ENCODE results near the gene TEKT3.

DNA sequence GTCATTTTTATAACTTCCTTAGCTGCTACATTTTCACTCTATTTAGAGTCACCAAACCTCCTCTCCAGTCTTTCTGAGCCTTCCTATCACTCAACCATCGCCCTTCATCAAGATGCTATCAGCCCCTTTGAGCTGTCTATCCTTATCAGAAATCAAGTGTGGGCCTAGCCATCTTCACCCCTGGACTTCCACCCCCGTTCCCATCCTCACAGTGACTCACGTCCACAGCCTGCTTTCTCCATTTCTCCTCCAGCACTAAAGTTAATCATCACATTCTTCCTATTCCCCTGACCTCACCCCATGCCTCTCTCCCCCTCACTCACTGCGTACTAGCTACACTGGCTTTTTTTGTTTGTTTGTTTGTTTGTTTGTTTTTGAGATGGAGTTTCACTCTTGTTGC lies 2.4 kb upstream of the TEKT3 start:
- TF ChIP-seq, protein P1, sequence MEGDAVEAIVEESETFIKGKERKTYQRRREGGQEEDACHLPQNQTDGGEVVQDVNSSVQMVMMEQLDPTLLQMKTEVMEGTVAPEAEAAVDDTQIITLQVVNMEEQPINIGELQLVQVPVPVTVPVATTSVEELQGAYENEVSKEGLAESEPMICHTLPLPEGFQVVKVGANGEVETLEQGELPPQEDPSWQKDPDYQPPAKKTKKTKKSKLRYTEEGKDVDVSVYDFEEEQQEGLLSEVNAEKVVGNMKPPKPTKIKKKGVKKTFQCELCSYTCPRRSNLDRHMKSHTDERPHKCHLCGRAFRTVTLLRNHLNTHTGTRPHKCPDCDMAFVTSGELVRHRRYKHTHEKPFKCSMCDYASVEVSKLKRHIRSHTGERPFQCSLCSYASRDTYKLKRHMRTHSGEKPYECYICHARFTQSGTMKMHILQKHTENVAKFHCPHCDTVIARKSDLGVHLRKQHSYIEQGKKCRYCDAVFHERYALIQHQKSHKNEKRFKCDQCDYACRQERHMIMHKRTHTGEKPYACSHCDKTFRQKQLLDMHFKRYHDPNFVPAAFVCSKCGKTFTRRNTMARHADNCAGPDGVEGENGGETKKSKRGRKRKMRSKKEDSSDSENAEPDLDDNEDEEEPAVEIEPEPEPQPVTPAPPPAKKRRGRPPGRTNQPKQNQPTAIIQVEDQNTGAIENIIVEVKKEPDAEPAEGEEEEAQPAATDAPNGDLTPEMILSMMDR (IDR thresholded peaks at IDR 0.05), result no peak
- TF ChIP-seq ZFX (IDR thresholded peaks at IDR 0.05; ENCODE audit: borderline replicate concordance), result no peak
